Type B pancreatic cell (in vitro differentiated cells): ENCODE measurements around the gene ADAM12. TPM values are rescaled to one million over a fixed set of nuclear protein-coding genes. Genes with fewer than 3 reads are reported as not detected.
A peak's percentile ranks its signal among the peaks of the same experiment; 100 is the strongest.

Source experiments
- DNase-seq: peaks from one replicate; pipeline ENCODE4 v3.0.0; 2021; ENCODE audit warnings: mixed read lengths; ENCODE audit not compliant: unreplicated experiment; ENCODE audit errors: extremely low spot score
- H3K27ac Mint-ChIP-seq: 2 replicates; pipeline ENCODE4 v1.8.0; 2021; ENCODE audit warnings: mild to moderate bottlenecking, mixed read lengths
- H3K27me3 Mint-ChIP-seq: 2 replicates; pipeline ENCODE4 v1.8.0; 2021; ENCODE audit warnings: mixed read lengths
- H3K36me3 Mint-ChIP-seq: 2 replicates; pipeline ENCODE4 v1.8.0; 2021; ENCODE audit warnings: mixed read lengths
- H3K4me1 Mint-ChIP-seq: one replicate; pipeline ENCODE4 v1.8.0; 2021; ENCODE audit warnings: mixed read lengths; ENCODE audit not compliant: unreplicated experiment
- H3K4me3 Mint-ChIP-seq: 2 replicates; pipeline ENCODE4 v1.8.0; 2021; ENCODE audit warnings: mild to moderate bottlenecking, mixed read lengths
- H3K9me3 Mint-ChIP-seq: 2 replicates; pipeline ENCODE4 v1.8.0; 2021; ENCODE audit warnings: mixed read lengths
- CTCF ChIP-seq: fragments of 200-600 bp; sonication (generic); conservative IDR thresholded peaks from 2 replicates; pipeline ENCODE4 v1.5.0; 2021; ENCODE audit warnings: antibody characterized with exemption, mild to moderate bottlenecking
- total RNA-seq: library from RNA; stranded (reverse); gene quantifications from 2 replicates; pipeline ENCODE4 v1.2.1, GENCODE V29; 2021; ENCODE audit warnings: low replicate concordance

ADAM12 gene
- total RNA-seq, 1 donor from 2014 or later = 31.6 TPM

- no peak overlapping the region for H3K27ac Mint-ChIP-seq
- H3K27me3 Mint-ChIP-seq = no peaks in the 10 kb centered on the region
- no peak for TF ChIP-seq CTCF
- H3K4me3 Mint-ChIP-seq = no peak overlapping the region
- peak; percentile 56 for DNase-seq
- H3K36me3 Mint-ChIP-seq = no peaks in the 10 kb centered on the region
- no peaks in the 10 kb centered on the region for H3K4me1 Mint-ChIP-seq
- H3K9me3 Mint-ChIP-seq = peaks cover 5% of the 10 kb centered on the region
Observed at GRCh38 chr10:126097558-126098225, 290.6 kb downstream of the ADAM12 start.

GRCh38 chr10:126094537-126094936 is 293.7 kb downstream of the ADAM12 start:
- H3K4me3 Mint-ChIP-seq = no peak overlapping the region
- DNase-seq = no peak
- H3K27me3 Mint-ChIP-seq = no peaks in the 10 kb centered on the region
- H3K36me3 Mint-ChIP-seq = peaks cover 3% of the 10 kb centered on the region
- no peak for TF ChIP-seq CTCF
- peaks cover 5% of the 10 kb centered on the region for H3K9me3 Mint-ChIP-seq
- no peak overlapping the region for H3K27ac Mint-ChIP-seq
- peaks cover 8% of the 10 kb centered on the region for H3K4me1 Mint-ChIP-seq

GRCh38 chr10:126092366-126093215 is 295.7 kb downstream of the ADAM12 start:
- peaks cover 18% of the 10 kb centered on the region for H3K4me1 Mint-ChIP-seq
- no peak overlapping the region for H3K27ac Mint-ChIP-seq
- DNase-seq = no peak
- no peak overlapping the region for H3K4me3 Mint-ChIP-seq
- H3K9me3 Mint-ChIP-seq = peaks cover 5% of the 10 kb centered on the region
- H3K27me3 Mint-ChIP-seq = no peaks in the 10 kb centered on the region
- TF ChIP-seq CTCF = no peak
- H3K36me3 Mint-ChIP-seq = peaks cover 3% of the 10 kb centered on the region

GRCh38 chr10:126090911-126091728 is 297.2 kb downstream of the ADAM12 start:
- H3K27ac Mint-ChIP-seq = no peak overlapping the region
- peaks cover 3% of the 10 kb centered on the region for H3K36me3 Mint-ChIP-seq
- H3K27me3 Mint-ChIP-seq = no peaks in the 10 kb centered on the region
- no peak overlapping the region for H3K4me3 Mint-ChIP-seq
- TF ChIP-seq CTCF = no peak
- DNase-seq = no peak
- peaks cover 5% of the 10 kb centered on the region for H3K9me3 Mint-ChIP-seq
- H3K4me1 Mint-ChIP-seq = peaks cover 21% of the 10 kb centered on the region

GRCh38 chr10:126090443-126090842 is 297.8 kb downstream of the ADAM12 start:
- Mint-ChIP-seq H3K4me1 (peaks cover 21% of the 10 kb centered on the region), H3K4me3 (no peak overlapping the region), H3K27ac (no peak overlapping the region)

More at GRCh38 chr10:126090443-126090842, 297.8 kb downstream of the ADAM12 start:
- no peak for TF ChIP-seq CTCF
- DNase-seq = no peak
- H3K27me3 Mint-ChIP-seq = no peaks in the 10 kb centered on the region
- peaks cover 6% of the 10 kb centered on the region for H3K36me3 Mint-ChIP-seq
- H3K9me3 Mint-ChIP-seq = peaks cover 9% of the 10 kb centered on the region
